Trophoblast cell (in vitro differentiated cells and primary cell): ENCODE measurements around the gene IQCB1.
A peak's percentile ranks its signal among the peaks of the same experiment; 100 is the strongest.

Experiments
- DNase-seq, 2 donors: peaks; one replicate each; pipeline ENCODE4 v3.0.0-alpha.2; 2016
- H2AFZ ChIP-seq: 2 replicates; pipeline ENCODE4 v1.6.1; 2013; ENCODE audit warnings: low read length, moderate library complexity, mild to moderate bottlenecking; ENCODE audit not compliant: insufficient read depth, poor library complexity
- H2AK5ac ChIP-seq: 2 replicates; pipeline ENCODE4 v1.6.1; 2013; ENCODE audit warnings: mild to moderate bottlenecking, low read length
- H2BK120ac ChIP-seq: 2 replicates; pipeline ENCODE4 v1.6.1; 2013; ENCODE audit warnings: low read length, mild to moderate bottlenecking, moderate library complexity; ENCODE audit not compliant: insufficient read depth, poor library complexity
- H2BK12ac ChIP-seq: 2 replicates; pipeline ENCODE4 v1.6.1; 2013; ENCODE audit warnings: mild to moderate bottlenecking, low read length, moderate library complexity
- H2BK5ac ChIP-seq: 2 replicates; pipeline ENCODE4 v1.6.1; 2013; ENCODE audit warnings: low read length, low read depth, moderate library complexity, mild to moderate bottlenecking; ENCODE audit not compliant: poor library complexity
- H3K14ac ChIP-seq: 2 replicates; pipeline ENCODE4 v1.6.1; 2013; ENCODE audit warnings: mild to moderate bottlenecking, low read length
- H3K18ac ChIP-seq: 2 replicates; pipeline ENCODE4 v1.6.1; 2013; ENCODE audit warnings: mild to moderate bottlenecking, low read length
- H3K23ac ChIP-seq: 2 replicates; pipeline ENCODE4 v1.6.1; 2013; ENCODE audit warnings: low read length
- H3K27ac ChIP-seq: 2 replicates; pipeline ENCODE4 v1.5.1; 2013; ENCODE audit warnings: low read depth, mild to moderate bottlenecking, inconsistent platforms, low read length, moderate library complexity
- H3K27me3 ChIP-seq: 2 replicates; pipeline ENCODE4 v1.6.1; 2013; ENCODE audit warnings: inconsistent platforms, mild to moderate bottlenecking, low read length, moderate library complexity; ENCODE audit not compliant: insufficient read depth
- H3K36me3 ChIP-seq, 2 experiments: 1 replicate in 1 of 2; 2 replicates in 1 of 2; pipeline ENCODE4 v1.6.1; 2013; ENCODE audit warnings: low read length in 2 of 2, mild to moderate bottlenecking in 2 of 2, moderate library complexity in 1 of 2; ENCODE audit not compliant: insufficient read depth in 2 of 2, control insufficient read depth in 1 of 2
- H3K4ac ChIP-seq: 2 replicates; pipeline ENCODE4 v1.6.1; 2013; ENCODE audit warnings: low read depth, mild to moderate bottlenecking, low read length, moderate library complexity
- H3K4me1 ChIP-seq, 2 experiments: 1 replicate in 1 of 2; 2 replicates in 1 of 2; pipeline ENCODE4 v1.6.1; 2013; ENCODE audit warnings: low read length in 2 of 2, mild to moderate bottlenecking in 2 of 2, moderate library complexity in 1 of 2; ENCODE audit not compliant: insufficient read depth in 2 of 2, control insufficient read depth in 1 of 2
- H3K4me2 ChIP-seq: 2 replicates; pipeline ENCODE4 v1.6.1; 2013; ENCODE audit warnings: inconsistent platforms, mild to moderate bottlenecking, low read length, moderate library complexity
- H3K4me3 ChIP-seq: 2 replicates; pipeline ENCODE4 v1.5.1; 2013; ENCODE audit warnings: mild to moderate bottlenecking, low read depth, low read length, inconsistent platforms
- H3K79me1 ChIP-seq: one replicate; pipeline ENCODE4 v1.6.1; 2013; ENCODE audit warnings: low read length
- H3K79me2 ChIP-seq: 2 replicates; pipeline ENCODE4 v1.6.1; 2013; ENCODE audit warnings: low read length, mild to moderate bottlenecking; ENCODE audit not compliant: control insufficient read depth, insufficient read depth, poor library complexity
- H3K9ac ChIP-seq: 2 replicates; pipeline ENCODE4 v1.6.1; 2013; ENCODE audit warnings: mild to moderate bottlenecking, low read length
- H3K9me3 ChIP-seq: 2 replicates; pipeline ENCODE4 v1.6.1; 2013; ENCODE audit warnings: low read depth, mild to moderate bottlenecking, control low read depth, inconsistent platforms, low read length; ENCODE audit not compliant: insufficient read depth
- H4K12ac ChIP-seq: 2 replicates; pipeline ENCODE4 v1.6.1; 2013; ENCODE audit warnings: low read depth, mild to moderate bottlenecking, low read length, moderate library complexity
- H4K8ac ChIP-seq: 2 replicates; pipeline ENCODE4 v1.6.1; 2013; ENCODE audit warnings: low read depth, mild to moderate bottlenecking, low read length, moderate library complexity
- H4K91ac ChIP-seq: one replicate; pipeline ENCODE4 v1.6.1; 2013; ENCODE audit warnings: low read depth, mild to moderate bottlenecking, low read length, moderate library complexity
- WGBS: extraction: QIAGEN DNeasy Blood & Tissue Kit; methylation state at CpG from one replicate; pipeline ENCODE4 v1.1.7; 2013; ENCODE audit warnings: missing lambda C conversion rate; ENCODE audit not compliant: insufficient read length, insufficient coverage; ENCODE audit errors: extremely low coverage; 5-methylcytosine and 5-hydroxymethylcytosine counted together

IQCB1 gene

GRCh38 chr3:121735047-121735696 is 99.7 kb downstream of the IQCB1 start:
- Histone ChIP-seq H3K79me1 (no peaks in the 10 kb centered on the region), H3K27me3 (no peaks in the 10 kb centered on the region), H3K9ac (no peak overlapping the region), H2AFZ (no peak overlapping the region), H2AK5ac (no peak overlapping the region), H3K4me1 (peaks cover 0 to 4% of the 10 kb centered on the region in 2 experiments), H3K27ac (no peak overlapping the region), H3K4ac (no peak overlapping the region), H3K79me2 (peaks cover 2% of the 10 kb centered on the region), H3K36me3 (peaks cover 0 to 2% of the 10 kb centered on the region in 2 experiments), H2BK5ac (no peak overlapping the region), H4K12ac (no peak overlapping the region), H3K18ac (no peak overlapping the region), H2BK12ac (no peak overlapping the region), H3K23ac (no peak overlapping the region), H4K91ac (no peak overlapping the region), H4K8ac (no peak overlapping the region), H3K4me2 (no peak overlapping the region), H3K4me3 (no peak overlapping the region), H2BK120ac (no peak overlapping the region), H3K9me3 (no peaks in the 10 kb centered on the region), H3K14ac (no peak overlapping the region)
- DNase-seq = peak in 1 of 2 donors; percentile 25

DNA sequence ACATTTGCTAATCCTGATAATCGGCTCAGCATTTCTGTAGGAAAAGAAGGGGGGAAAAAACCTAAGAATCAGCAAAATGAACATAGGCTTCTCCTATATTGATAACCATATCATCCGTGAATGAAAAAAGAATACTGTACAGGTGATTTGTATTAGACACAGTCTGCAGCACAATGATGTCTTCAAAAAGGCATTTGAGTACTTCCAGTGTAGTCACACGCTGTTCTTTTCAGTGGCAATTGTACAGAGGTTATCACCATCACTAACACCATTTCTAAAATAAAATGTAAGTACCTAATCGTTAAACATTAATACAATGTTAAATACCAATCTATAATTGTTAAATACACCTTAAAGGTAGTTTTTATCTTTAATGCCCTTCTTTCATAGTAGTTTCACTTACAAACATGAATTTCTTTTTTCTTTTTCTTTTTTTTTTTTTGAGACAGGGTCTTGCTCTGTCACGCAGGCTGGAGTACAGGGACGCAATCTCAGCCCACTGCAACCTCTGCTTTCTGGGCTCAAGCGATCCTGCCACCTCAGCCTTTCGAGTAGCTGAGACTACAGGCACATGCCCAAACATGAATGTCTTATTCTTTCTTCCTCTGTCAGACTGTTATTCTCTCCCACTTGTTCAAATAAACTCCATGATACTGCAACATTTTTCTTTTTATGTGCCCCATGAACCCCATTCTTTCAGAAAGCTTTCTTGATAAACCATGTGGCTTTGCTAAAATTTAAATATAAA is 103.7 kb downstream of the IQCB1 start:
- Histone ChIP-seq H3K27me3 (no peaks in the 10 kb centered on the region), H3K18ac (no peak overlapping the region), H3K79me2 (peaks cover 2% of the 10 kb centered on the region), H4K12ac (no peak overlapping the region), H3K79me1 (no peaks in the 10 kb centered on the region), H2AFZ (no peak overlapping the region), H2BK5ac (peak overlapping the region; percentile 76), H3K4me2 (no peak overlapping the region), H3K4me1 (peaks cover 0 to 4% of the 10 kb centered on the region in 2 experiments), H3K9me3 (no peaks in the 10 kb centered on the region), H3K36me3 (peaks cover 2 to 6% of the 10 kb centered on the region in 2 experiments), H3K9ac (no peak overlapping the region), H2AK5ac (no peak overlapping the region), H4K8ac (no peak overlapping the region), H3K4ac (no peak overlapping the region), H3K27ac (no peak overlapping the region), H4K91ac (no peak overlapping the region), H3K4me3 (no peak overlapping the region), H3K14ac (no peak overlapping the region), H2BK120ac (no peak overlapping the region), H3K23ac (no peak overlapping the region), H2BK12ac (no peak overlapping the region)
- no CpG with 5 or more reads among the region's 8 CpGs for WGBS
- DNase-seq = no peak

DNA sequence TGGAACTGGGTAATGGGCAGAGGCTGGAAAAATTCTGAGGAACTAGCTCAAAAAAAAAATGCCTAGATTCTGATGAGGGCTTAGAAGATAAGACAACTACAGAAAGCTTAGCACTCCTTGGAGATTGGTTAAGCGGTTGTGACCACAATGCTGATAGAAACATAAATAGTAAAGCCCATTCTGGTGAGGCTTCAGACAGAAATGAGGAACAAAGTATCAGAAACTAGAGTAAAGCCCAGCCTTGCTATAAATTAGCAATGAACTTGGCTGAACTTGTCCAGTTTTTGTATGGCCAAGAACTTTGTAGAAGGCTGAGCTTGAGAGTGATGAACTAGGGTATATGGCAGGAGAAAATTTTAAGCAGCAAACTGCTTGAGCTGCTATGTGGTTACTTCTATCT is 110.7 kb downstream of the IQCB1 start:
- no peak overlapping the region for H3K4me3 ChIP-seq
- H3K23ac ChIP-seq = no peak overlapping the region
- no peak overlapping the region for H3K27ac ChIP-seq
- H2BK120ac ChIP-seq = no peak overlapping the region
- no peak overlapping the region for H2AFZ ChIP-seq
- H2BK5ac ChIP-seq = no peak overlapping the region
- H3K9ac ChIP-seq = no peak overlapping the region
- no peak overlapping the region for H4K8ac ChIP-seq
- peaks cover 12 to 34% of the 10 kb centered on the region in 2 experiments for H3K36me3 ChIP-seq
- no peaks in the 10 kb centered on the region for H3K9me3 ChIP-seq
- no peak overlapping the region for H3K4ac ChIP-seq
- no peak overlapping the region for H4K91ac ChIP-seq
- no peak overlapping the region for H2BK12ac ChIP-seq
- H3K4me2 ChIP-seq = no peak overlapping the region
- no peak overlapping the region for H4K12ac ChIP-seq
- no peaks in the 10 kb centered on the region for H3K79me2 ChIP-seq
- H3K79me1 ChIP-seq = no peaks in the 10 kb centered on the region
- DNase-seq = no peak
- H3K14ac ChIP-seq = no peak overlapping the region
- no CpG with 5 or more reads among the region's 1 CpG for WGBS
- no peaks in the 10 kb centered on the region for H3K27me3 ChIP-seq
- H2AK5ac ChIP-seq = no peak overlapping the region
- no peaks in the 10 kb centered on the region for H3K4me1 ChIP-seq
- H3K18ac ChIP-seq = no peak overlapping the region

GRCh38 chr3:121723485-121723884 is 111.4 kb downstream of the IQCB1 start:
- Histone ChIP-seq H4K8ac (no peak overlapping the region), H3K18ac (no peak overlapping the region), H2AFZ (no peak overlapping the region), H4K12ac (no peak overlapping the region), H2BK120ac (no peak overlapping the region), H3K4me1 (no peaks in the 10 kb centered on the region), H3K14ac (no peak overlapping the region), H3K27ac (no peak overlapping the region), H3K9me3 (no peaks in the 10 kb centered on the region), H2BK5ac (no peak overlapping the region), H2BK12ac (no peak overlapping the region), H3K4me3 (no peak overlapping the region), H3K23ac (no peak overlapping the region), H2AK5ac (no peak overlapping the region), H3K9ac (no peak overlapping the region), H3K27me3 (no peaks in the 10 kb centered on the region), H4K91ac (no peak overlapping the region), H3K79me2 (no peaks in the 10 kb centered on the region), H3K4ac (no peak overlapping the region), H3K36me3 (peaks cover 12 to 34% of the 10 kb centered on the region in 2 experiments), H3K4me2 (no peak overlapping the region), H3K79me1 (no peaks in the 10 kb centered on the region)
- WGBS = no CpG with 5 or more reads among the region's 1 CpG
- no peak for DNase-seq
